ENCODE results near the gene AGAP1. TPM values are rescaled to one million over a fixed set of nuclear protein-coding genes. Genes with fewer than 3 reads are reported as not detected.
A peak's percentile ranks its signal among the peaks of the same experiment; 100 is the strongest.

AGAP1 gene
- total RNA-seq, 1 donor from 2014 or later = 20.4 TPM

DNA sequence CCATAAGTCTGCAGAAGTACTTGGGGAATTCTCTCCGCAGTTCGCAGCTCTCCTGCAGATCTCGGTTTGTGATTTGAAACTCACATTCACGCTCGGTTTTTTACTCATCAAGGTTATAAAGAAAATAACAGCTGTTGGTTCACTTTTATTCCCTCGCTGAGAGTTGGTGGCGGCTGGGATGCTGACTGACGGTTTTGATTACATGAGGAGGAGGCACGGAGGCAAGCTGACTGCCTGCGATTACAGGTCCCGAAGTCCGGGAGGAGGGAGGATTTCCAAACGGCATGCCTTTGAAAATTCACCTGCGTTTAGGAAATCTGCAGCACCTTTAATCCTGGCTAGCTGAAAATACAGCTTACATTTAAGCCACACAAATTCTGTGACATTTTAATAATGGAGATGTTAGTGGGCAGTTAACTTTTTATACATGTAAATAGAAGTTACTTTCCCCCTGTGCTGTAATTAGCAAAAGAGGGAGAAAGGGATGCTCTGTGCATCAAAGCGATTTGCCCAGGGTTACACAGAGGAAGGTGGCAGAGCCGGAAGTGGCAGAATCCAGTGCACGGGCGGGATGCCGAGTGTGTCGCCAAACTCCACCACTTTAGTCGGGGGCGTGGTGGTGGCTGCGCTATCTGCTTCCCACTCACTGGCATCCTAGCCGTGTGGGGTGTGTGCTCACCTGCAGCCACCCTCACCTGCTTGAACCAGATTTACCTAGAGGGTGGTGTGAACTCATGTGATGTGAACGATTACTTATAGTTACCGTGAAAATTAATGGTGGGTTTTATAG lies 14.7 kb downstream of the AGAP1 start:
- Histone ChIP-seq H4K20me1 (ENCODE audit: low read depth) (peaks cover 58% of the 10 kb centered on the region), H3K79me2 (ENCODE audit: low read depth) (peaks cover 100% of the 10 kb centered on the region), H2AFZ (replicated peaks) (no peak overlapping the region), H3K36me3 (no peaks in the 10 kb centered on the region), H3K9ac (no peak overlapping the region), H3K4me1 (peaks cover 33% of the 10 kb centered on the region), H3K27me3 (no peaks in the 10 kb centered on the region), H3K4me2 (no peak overlapping the region), H3F3A (ENCODE audit: low read depth) (peaks cover 15% of the 10 kb centered on the region), H3K27ac (no peak overlapping the region), H3K9me3 (ENCODE audit: low read depth) (no peaks in the 10 kb centered on the region), H3K4me3 (no peak overlapping the region)
- H3K27me3 Mint-ChIP-seq (ENCODE audit: insufficient read depth, low read depth) = no peaks in the 10 kb centered on the region
- H3K9me3 Mint-ChIP-seq = no peaks in the 10 kb centered on the region
- peaks cover 4% of the 10 kb centered on the region for H3K36me3 Mint-ChIP-seq
- H3K4me1 Mint-ChIP-seq = peaks cover 40% of the 10 kb centered on the region
- no peak overlapping the region for H3K4me3 Mint-ChIP-seq
- TF ChIP-seq EZH2phosphoT487 (IDR thresholded peaks at IDR 0.05) = no peak
- H3K27ac Mint-ChIP-seq = no peak overlapping the region
- no peak for DNase-seq (ENCODE audit: low spot score)

- TF ChIP-seq EZH2phosphoT487 (IDR thresholded peaks at IDR 0.05) (no peak), EZH2 (IDR thresholded peaks at IDR 0.05) (no peak), CTCF (IDR thresholded peaks at IDR 0.05) (no peak)
- Histone ChIP-seq H3K9ac (no peak overlapping the region), H3K4me2 (no peak overlapping the region), H3F3A (ENCODE audit: low read depth) (peaks cover 4% of the 10 kb centered on the region), H3K4me1 (peaks cover 17% of the 10 kb centered on the region), H3K9me3 (ENCODE audit: low read depth) (no peaks in the 10 kb centered on the region), H3K4me3 (no peak overlapping the region), H4K20me1 (ENCODE audit: low read depth) (peaks cover 46% of the 10 kb centered on the region), H3K27ac (no peak overlapping the region), H3K79me2 (ENCODE audit: low read depth) (peaks cover 100% of the 10 kb centered on the region), H3K36me3 (no peaks in the 10 kb centered on the region), H2AFZ (replicated peaks) (no peak overlapping the region), H3K27me3 (no peaks in the 10 kb centered on the region)
- no peak overlapping the region for H3K4me3 Mint-ChIP-seq
- no peak for DNase-seq (ENCODE audit: low spot score)
- H3K36me3 Mint-ChIP-seq = peaks cover 12% of the 10 kb centered on the region
- H3K27me3 Mint-ChIP-seq (ENCODE audit: insufficient read depth, low read depth) = no peaks in the 10 kb centered on the region
- peak overlapping the region; percentile 42 for H3K27ac Mint-ChIP-seq
- peaks cover 6% of the 10 kb centered on the region for H3K9me3 Mint-ChIP-seq
- peaks cover 32% of the 10 kb centered on the region for H3K4me1 Mint-ChIP-seq
Observed at GRCh38 chr2:235510318-235510717, 16.5 kb downstream of the AGAP1 start.

DNA sequence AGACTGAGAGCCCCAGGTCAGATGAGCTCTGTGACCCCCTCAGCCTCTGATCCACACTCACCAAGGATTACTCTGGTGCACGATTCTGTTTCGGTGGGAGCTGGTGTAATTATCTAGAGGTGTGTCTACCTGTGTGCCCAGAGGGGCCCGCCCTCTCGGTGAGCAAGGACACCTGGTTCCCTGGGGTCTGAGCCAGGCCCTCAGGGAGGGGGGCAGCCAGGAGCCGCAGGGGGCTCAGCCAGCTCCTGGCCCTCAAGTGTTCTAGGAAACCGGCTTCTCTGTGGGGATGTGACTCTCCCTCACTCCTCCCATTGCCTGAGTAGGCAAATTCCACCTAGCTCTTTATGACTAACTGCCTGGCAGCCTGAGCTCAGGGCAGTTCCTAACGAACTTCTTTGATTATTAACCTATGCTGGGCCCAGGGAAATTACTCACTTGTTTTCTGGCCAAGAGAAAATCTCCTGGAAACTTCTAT lies 17.4 kb downstream of the AGAP1 start:
- no peak for DNase-seq (ENCODE audit: low spot score)
- TF ChIP-seq CTCF (IDR thresholded peaks at IDR 0.05) (no peak), EZH2phosphoT487 (IDR thresholded peaks at IDR 0.05) (no peak), EZH2 (IDR thresholded peaks at IDR 0.05) (no peak)
- H4K20me1 ChIP-seq (ENCODE audit: low read depth) = peaks cover 45% of the 10 kb centered on the region
- H2AFZ ChIP-seq (replicated peaks) = no peak overlapping the region
- Mint-ChIP-seq H3K4me1 (peaks cover 27% of the 10 kb centered on the region), H3K9me3 (peaks cover 14% of the 10 kb centered on the region), H3K36me3 (peaks cover 18% of the 10 kb centered on the region), H3K27me3 (ENCODE audit: insufficient read depth, low read depth) (no peaks in the 10 kb centered on the region), H3K27ac (no peak overlapping the region), H3K4me3 (no peak overlapping the region)
- peaks cover 13% of the 10 kb centered on the region for H3K4me1 ChIP-seq
- no peaks in the 10 kb centered on the region for H3F3A ChIP-seq (ENCODE audit: low read depth)
- H3K4me3 ChIP-seq = no peak overlapping the region
- H3K79me2 ChIP-seq (ENCODE audit: low read depth) = peaks cover 100% of the 10 kb centered on the region
- H3K27me3 ChIP-seq = no peaks in the 10 kb centered on the region
- H3K27ac ChIP-seq = no peak overlapping the region
- no peaks in the 10 kb centered on the region for H3K36me3 ChIP-seq
- no peak overlapping the region for H3K9ac ChIP-seq
- no peak overlapping the region for H3K4me2 ChIP-seq
- H3K9me3 ChIP-seq (ENCODE audit: low read depth) = no peaks in the 10 kb centered on the region

Data from neural progenitor cell (in vitro differentiated cells).